HEK293 (cell line): ENCODE measurements around the gene UBXN11.

ENCODE experiments used
- CTCF ChIP-seq: fragments of 450-650 bp; formaldehyde crosslinking; IDR thresholded peaks from 2 replicates; pipeline ENCODE4 v1.5.1; 2016; ENCODE audit warnings: missing biosample characterization, missing genetic modification characterization
- KLF9 ChIP-seq: fragments of 450-650 bp; formaldehyde crosslinking; IDR thresholded peaks from 2 replicates; pipeline ENCODE4 v1.5.1; 2016; ENCODE audit warnings: missing biosample characterization, missing genetic modification characterization, low read depth
- PRDM10 ChIP-seq: fragments of 450-650 bp; formaldehyde crosslinking; IDR thresholded peaks from 2 replicates; pipeline ENCODE4 v1.5.1; 2016; ENCODE audit warnings: missing biosample characterization, missing genetic modification characterization
- REST ChIP-seq: fragments of 450-650 bp; formaldehyde crosslinking; IDR thresholded peaks from 2 replicates; pipeline ENCODE4 v1.5.1; 2016; ENCODE audit warnings: missing biosample characterization, missing genetic modification characterization
- ZBTB11 ChIP-seq: fragments of 450-650 bp; formaldehyde crosslinking; conservative IDR thresholded peaks from 2 replicates; pipeline ENCODE4 v1.5.1; 2016; ENCODE audit warnings: low read depth, missing biosample characterization, missing genetic modification characterization
- ZNF174 ChIP-seq: fragments of 450-650 bp; formaldehyde crosslinking; IDR thresholded peaks from 2 replicates; pipeline ENCODE4 v1.5.0; 2017; ENCODE audit warnings: missing biosample characterization, mild to moderate bottlenecking, missing genetic modification characterization
- ZNF530 ChIP-seq: fragments of 450-650 bp; formaldehyde crosslinking; IDR thresholded peaks from 2 replicates; pipeline ENCODE4 v1.5.1; 2016; ENCODE audit warnings: low read depth, missing biosample characterization, missing genetic modification characterization
- ZNF548 ChIP-seq: fragments of 450-650 bp; formaldehyde crosslinking; IDR thresholded peaks from 2 replicates; pipeline ENCODE4 v1.5.1; 2016; ENCODE audit warnings: missing biosample characterization, missing genetic modification characterization
- ZNF610 ChIP-seq: fragments of 450-650 bp; formaldehyde crosslinking; IDR thresholded peaks from 2 replicates; pipeline ENCODE4 v1.5.1; 2016; ENCODE audit warnings: missing biosample characterization, missing genetic modification characterization, borderline replicate concordance

GRCh38 chr1:26321315-26322041 is 15.0 kb upstream of the UBXN11 start:
- no peak for TF ChIP-seq KLF9 (tag by site-specific recombination)
- TF ChIP-seq ZNF174 (tag by site-specific recombination): no peak
- no peak for TF ChIP-seq ZBTB11 (tag by site-specific recombination)
- TF ChIP-seq CTCF: peak; percentile 85
- TF ChIP-seq REST (tag by site-specific recombination): no peak
- TF ChIP-seq ZNF530: no peak
- no peak for TF ChIP-seq ZNF610 (tag by site-specific recombination)
- no peak for TF ChIP-seq ZNF548 (tag by site-specific recombination)
- no peak for TF ChIP-seq PRDM10 (tag by site-specific recombination)
